NAMALWA (cell line): Measurements from ENCODE around the gene KCNJ18.
"Not testable (repeated sequence)": the region's sequence is repeated elsewhere in the genome, so short reads cannot be mapped to it uniquely, and the experiment has no call there.

Source experiments
- DNase-seq: peaks from one replicate; pipeline ENCODE4 v3.0.0-alpha.2; 2015; ENCODE audit warnings: low spot score

Gene KCNJ18

DNA sequence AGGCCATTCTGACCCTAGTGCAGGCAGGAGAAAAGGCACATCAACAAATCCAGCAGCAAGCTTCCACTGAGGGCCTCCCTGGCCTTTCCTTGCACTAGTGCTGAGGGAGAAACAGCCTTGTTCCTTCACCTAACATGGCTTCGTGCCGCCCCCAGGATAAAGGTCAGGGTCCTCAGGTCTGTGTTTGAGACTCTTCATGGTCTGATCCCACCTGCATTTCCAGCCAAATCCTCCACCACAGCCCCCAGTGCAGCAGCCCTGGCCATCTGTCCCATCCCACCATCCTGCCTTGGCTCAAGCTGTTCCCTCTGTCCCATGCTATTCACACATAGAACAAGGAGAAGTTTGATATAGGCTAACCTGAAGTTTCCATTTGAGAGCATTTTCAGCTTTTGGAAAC is 20.9 kb upstream of the KCNJ18 start:
- not testable (repeated sequence) for DNase-seq

DNA sequence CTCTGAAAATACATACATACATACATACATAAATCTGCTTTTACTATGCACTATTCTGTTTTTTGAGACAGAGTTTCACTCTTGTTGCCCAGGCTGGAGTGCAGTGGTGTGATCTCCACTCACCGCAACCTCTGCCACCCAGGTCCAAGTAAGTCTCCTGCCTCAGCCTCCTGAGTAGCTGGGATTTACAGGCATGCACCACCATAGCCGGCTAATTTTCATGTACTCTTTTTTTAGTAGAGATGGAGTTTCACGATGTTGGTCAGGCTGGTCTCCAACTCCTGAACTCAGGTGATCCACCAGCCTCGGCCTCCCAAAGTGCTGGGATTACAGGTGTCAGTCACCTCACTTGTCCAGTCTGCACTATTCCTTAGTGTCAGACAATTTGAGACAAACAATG is 20.5 kb upstream of the KCNJ18 start:
- not testable (repeated sequence) for DNase-seq

DNA sequence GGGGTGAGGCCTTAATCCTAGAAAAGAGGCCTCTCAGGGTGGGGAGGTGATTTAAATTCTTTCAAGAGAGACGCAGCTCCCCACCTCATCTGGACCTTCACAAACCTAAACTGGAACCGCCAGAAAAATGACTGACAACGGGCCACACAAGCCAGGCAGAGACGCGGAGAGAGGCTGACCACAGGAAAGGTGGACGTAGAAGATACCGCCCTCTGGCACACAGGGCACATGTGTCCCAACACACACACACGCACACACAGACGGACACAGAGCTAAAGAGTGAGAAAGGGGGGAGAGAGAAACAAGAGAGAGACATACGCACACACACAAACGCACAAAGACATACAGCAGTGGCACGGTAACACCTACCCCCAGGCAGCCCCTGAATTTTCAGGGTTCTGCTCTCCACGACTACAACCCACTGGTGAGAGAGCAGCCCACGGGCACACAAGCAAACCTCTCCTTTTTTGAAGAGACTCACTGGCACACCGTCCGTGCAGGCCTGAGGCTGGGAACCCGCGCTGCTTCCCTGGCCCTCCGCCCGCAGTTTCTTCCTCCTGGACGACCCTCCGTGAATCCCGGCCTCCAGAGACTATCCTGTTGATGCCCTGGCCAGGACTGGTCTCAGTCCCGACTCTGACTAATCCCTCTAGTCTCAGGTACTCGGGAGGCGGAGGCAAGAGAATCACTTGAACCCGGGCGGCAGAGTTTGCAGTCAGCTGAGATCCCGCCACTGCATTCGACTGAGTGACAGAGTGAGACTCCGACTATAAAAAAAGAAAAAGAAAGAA is 18.7 kb upstream of the KCNJ18 start:
- DNase-seq, result not testable (repeated sequence)

DNA sequence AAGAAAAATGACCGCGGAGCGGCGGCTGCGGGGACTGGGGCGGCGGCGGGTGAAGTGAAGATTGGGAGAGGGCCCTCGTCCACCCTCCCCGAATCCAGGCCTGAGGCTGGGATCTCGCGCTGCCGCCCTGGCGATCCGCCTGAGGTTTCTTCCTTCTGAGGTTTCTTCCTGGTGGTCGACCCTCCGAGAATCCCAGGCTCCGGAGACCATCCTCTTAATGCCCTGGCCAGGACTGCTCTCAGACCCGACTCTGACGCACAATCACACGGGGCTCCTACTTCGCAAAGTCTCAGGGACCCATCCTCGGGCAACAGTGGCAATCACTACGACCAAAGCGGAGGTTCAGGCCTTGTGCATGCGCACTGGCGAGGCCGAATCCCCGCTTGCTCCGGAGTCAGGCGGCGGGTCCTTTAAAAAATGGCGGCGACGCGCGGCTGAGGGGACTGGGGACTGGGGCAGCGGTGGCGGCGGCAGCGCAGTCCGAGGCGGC is 18.0 kb upstream of the KCNJ18 start:
- no peak for DNase-seq

DNA sequence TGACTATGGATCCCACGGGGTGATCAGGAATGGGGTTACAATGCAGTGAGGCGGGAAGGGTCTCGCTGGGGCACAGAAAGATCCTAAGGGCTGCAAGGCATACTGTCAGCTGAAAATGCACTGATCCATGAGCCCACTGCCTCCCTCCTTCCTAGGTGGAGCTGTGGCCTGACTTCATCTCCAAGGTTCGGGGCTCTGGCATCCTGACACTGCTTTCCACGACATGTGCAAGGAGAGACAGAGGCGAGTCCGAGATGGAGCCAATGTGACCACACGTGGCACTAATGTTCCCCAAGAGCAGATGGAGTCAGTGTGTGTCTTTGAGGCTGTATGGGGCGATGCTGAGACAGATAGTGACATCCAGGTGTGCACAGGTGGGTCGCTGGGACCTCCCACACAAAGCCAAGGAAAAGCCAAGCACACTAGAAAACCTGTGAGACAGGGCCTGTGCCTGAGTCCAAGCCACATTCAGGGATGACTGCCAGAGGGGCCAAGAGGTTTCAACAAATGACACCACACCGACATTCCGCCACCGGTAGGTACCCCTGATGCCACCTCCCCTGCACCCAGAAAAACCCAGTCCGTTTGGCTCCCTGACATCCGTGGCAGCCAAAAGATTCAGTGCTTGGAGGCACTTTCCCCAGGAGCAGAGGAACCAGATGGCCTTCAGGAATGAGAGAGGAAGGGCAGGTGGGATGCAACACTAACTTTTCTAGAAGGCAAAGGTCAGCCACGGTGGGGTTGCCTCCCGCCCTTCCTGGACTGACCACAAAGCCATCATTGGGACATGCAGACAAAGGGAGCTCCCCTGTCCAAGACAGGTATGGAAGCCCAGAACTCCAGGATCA is 17.2 kb upstream of the KCNJ18 start:
- not testable (repeated sequence) for DNase-seq

DNA sequence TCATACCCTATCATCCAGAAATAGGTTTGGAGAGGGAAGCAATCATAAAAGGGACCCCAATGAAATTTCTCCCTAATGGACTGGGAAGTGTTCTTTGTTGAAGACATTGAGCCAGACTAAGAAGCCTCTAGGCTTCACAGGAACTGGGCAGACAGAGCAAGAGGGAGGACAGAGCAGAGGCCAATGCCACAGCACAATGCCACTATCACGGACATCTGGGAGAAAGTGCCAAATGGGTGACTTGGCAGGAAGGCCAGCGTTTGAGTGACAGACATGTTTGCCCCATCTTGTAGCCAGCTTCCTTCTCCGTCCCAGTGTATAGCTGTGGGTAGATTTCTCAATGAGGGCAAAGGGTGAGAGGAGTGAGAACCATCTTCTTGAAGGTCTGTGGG is 16.6 kb upstream of the KCNJ18 start:
- not testable (repeated sequence) for DNase-seq

DNA sequence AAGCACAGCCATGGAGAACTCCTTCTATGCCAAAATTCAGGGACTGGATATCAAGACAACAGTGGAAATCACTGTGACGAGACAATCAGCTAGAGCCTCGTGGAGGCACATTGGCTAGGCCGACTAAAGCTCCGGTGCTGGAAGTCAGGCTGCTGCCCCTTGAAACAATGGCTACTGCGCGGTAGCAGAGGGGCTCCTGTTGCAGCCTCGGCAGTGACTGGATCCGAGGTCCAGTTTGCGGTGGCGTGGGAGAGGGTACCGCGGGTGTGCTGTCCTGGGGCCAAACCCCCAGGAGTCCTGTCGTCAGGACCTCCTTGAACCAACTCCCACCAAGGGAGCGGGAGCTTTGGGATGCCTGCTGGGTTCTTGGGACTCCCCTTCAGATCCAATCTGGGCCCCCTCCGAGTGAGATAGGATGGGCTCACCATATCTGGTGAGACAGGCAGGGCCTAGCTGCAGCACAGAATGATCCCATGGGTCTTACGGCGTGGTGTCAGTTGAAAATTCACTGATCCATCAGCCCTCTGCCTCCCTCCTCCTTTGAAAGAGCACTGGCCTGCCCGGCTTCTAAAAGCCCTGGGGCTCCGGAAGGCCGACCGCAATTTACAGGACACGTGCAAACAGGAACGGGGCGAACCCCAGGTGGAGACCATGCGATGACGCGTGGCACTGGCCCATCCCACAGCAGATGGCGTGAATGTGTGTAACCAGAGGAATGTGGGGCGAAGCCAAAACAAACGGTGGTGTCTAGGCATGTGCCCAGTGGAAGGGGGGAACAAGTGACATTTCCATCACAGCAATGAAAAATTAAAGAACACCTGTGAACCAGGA is 15.8 kb upstream of the KCNJ18 start:
- DNase-seq, result no peak

DNA sequence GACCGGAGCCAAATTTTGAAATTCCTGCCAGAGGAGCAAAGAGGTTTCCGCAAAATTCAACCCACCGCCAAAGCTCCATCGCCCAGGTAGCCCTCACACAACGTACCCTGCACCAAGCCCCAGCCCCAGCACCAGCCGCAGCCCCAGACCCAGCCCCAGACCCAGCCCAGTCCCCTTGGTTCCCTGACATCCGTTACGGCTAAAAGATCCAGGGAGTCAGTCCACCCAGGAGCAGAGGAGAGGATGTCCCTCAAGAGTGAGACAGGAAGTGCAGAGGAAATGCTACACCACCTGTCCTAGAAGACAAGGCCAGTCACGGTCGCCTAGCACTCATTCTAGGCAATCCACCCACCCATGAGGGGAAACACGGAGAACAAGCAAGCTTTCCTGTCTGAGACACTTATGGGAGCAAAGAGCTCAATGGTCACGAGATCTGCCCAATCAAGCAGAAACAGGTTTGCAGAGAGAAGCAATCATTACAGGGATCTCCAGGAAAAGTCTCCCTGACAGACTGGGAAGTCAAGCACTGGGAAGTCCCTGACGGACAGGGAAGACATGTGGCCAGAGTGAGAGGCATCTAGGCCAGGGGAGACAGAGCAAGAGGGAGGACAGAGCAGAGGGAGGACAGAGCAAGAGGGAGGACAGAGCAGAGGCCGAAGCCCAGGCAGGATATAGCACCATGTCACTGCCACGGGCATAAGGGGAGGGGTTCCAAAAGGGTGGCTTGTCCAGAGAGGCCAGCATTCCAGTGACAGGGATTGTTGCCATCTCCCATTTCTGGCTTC is 15.0 kb upstream of the KCNJ18 start:
- no peak for DNase-seq

DNA sequence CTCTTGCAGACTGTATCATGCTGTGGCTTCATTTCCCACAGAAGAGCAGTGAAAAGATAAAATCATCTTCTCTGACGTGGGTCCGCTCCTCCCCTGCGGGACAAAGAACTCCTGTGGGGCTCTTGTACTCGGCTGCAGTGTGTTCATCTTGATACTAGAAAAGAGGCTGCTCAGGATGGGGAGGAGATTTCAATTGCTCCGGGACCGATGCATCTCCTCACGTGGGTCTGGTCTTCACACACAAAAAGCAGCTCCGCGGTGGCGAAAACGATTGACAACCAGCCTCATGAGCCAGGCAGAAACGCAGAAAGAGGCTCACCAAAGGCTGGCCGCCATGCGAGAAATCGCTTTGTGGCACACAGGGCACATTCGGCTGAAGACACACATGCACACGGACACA is 14.4 kb upstream of the KCNJ18 start:
- no peak for DNase-seq

DNA sequence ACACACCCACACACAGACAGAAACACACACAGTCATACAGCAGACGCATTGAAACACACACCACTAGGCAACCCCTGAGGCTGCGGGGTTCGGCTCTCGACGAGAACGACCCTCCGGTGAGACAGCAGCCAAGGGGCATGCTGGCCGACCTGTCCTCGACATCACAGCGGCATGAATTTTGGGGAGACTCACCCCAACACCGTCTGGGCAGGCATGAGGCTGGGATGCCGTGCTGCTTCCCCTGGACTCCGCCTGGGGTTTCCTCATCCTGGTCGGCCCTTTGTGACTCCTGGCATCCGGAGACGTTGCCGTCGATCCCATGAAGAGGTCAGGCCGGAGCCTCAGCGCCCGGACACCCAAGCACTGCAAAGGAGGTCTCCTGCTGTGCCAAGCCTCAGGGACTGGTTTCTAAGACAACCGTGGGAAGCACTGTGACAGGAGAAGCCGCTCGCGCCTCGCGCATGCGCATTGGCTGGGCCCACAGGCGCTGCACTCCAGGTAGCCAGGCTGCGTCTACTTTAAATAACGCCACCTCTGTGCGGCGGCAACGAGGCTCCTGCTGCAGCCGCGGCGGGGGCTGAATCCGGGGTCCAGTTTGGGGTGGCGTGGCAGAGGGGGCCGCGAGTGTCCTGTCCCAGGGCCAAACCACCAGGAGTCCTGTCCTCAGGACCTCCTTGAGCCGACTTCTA is 13.8 kb upstream of the KCNJ18 start:
- DNase-seq, result no peak

DNA sequence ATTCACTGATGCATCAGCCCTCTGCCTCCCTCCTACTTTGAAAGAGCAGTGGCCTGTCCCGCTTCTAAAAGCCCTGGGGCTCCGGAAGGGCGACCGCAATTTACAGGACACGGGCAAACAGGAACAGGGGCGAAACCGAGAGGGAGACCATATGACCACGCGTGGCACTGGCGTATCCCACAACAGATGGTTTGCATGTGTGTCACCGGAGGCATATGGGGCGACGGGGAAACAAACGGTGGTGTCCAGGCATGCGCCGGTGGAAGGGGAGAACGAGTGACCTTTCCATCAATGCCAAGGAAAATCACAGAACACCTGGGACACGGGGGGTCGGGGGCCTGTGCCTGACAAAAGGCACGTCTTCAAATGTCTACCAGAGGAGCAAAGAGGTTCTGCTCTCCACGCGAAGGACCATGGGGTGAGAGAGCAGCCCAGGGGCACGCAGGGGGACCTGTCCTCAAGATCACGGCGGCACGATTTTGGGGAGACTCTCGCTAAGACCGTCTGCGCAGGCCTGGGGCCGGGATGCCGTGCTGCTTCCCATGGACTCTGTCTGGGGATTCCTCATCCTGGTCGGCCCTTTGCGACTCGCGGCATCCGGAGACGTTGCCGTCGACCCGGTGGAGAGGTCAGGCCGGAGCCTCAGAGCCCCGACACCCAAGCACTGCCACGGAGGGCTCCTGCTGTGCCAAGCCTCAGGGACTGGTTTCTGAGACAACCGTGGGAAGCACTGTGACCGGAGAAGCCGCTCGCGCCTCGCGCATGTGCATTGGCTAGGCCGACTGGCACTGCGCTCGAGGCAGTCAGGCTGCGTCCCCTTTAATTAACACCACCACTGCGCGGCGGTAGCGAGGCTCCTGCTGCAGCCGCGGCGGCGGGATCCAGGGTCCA is 12.8 kb upstream of the KCNJ18 start:
- no peak for DNase-seq

DNA sequence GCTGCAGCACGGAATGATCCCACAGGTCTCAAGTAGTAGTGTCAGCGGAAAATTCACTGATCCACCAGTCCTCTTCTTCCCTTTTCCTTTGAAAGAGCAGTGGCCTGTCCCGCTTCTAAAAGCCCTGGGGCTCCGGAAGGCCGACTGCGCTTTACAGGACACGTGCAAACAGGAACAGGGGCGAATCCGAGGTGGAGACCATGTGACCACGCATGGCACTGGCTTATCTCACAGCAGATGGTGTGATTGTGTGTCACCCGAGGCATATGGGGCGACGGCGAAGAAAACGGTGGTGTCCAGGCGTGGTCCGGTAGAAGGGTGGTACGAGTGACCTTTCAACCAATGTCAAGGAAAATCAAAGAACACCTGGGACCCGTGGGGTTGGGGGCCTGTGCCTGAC is 12.0 kb upstream of the KCNJ18 start:
- DNase-seq, result no peak

DNA sequence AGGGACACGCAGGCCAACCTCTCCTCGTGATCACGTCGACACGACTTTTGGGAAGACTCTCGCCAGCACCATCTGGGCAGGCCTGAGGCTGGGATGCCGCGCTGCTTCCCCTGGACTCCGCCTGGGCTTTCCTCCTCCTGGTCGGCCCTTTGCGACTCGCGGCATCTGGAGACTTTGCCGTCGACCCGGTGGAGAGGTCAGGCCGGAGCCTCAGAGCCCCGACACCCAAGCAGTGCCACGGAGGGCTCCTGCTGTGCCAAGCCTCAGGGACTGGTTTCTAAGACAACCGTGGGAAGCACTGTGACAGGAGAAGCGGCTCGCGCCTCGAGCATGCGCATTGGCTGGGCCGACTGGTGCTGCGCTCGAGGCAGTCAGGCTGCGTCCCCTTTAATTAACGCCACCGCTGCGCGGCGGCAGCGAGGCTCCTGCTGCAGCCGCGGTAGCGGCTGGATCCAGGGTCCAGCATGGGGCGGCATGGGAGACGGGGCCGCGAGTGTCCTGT is 11.4 kb upstream of the KCNJ18 start:
- DNase-seq, result not testable (repeated sequence)

DNA sequence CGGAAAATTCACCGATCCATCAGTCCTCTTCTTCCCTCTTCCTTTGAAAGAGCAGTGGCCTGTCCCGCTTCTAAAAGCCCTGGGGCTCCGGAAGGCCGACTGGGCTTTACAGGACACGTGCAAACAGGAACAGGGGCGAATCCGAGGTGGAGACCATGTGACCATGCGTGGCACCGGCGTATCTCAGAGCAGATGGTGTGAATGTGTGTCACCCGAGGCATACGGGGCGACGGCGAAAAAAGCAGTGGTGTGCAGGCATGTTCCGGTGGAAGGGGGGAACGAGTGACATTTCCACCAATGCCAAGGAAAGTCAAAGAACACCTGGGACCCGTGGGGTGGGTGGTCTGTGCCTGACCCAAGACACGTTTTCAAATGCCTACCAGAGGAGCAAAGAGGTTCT is 10.7 kb upstream of the KCNJ18 start:
- DNase-seq, result not testable (repeated sequence)

DNA sequence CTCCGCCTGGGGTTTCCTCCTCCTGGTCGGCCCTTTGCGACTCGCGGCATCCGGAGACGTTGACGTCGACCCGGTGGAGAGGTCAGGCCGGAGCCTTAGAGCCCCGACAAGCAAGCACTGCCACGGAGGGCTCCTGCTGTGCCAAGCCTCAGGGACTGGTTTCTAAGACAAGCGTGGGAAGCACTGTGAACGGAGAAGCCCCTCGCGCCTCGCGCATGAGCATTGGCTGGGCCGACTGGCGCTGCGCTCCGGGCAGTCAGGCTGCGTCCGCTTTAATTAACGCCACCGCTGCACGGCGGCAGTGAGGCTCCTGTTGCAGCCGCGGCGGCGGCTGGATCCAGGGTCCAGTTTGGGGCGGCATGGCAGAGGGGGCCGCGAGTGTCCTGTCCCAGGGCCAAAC is 10.2 kb upstream of the KCNJ18 start:
- not testable (repeated sequence) for DNase-seq

DNA sequence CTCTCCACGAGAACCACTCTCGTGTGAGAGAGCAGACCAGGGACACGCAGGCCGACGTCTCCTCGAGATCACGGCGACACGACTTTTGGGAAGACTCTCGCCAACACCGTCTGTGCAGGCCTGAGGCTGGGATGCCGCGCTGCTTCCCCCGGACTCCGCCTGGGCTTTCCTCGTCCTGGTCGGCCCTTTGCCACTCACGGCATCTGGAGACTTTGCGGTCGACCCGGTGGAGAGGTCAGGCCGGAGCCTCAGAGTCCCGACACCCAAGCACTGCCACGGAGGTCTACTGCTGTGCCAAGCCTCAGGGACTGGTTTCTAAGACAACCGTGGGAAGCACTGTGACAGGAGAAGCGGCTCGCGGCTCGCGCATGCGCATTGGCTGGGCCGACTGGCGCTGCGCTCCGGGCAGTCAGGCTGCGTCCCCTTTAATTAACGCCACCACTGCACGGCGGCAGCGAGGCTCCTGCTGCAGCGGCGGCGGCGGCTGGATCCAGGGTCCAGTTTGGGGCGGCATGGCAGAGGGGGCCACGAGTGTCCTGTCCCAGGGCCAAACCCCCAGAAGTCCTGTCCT is 9.1 kb upstream of the KCNJ18 start:
- DNase-seq, result not testable (repeated sequence)

DNA sequence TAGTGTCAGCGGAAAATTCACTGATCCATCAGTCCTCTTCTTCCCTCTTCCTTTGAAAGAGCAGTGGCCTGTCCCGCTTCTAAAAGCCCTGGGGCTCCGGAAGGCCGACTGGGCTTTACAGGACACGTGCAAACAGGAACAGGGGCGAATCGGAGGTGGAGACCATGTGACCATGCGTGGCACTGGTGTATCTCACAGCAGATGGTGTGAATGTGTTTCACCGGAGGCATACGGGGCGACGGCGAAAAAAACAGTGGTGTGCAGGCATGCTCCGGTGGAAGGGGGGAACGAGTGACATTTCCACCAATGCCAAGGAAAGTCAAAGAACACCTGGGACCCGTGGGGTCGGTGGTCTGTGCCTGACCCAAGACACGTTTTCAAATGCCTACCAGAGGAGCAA is 8.4 kb upstream of the KCNJ18 start:
- DNase-seq, result not testable (repeated sequence)

DNA sequence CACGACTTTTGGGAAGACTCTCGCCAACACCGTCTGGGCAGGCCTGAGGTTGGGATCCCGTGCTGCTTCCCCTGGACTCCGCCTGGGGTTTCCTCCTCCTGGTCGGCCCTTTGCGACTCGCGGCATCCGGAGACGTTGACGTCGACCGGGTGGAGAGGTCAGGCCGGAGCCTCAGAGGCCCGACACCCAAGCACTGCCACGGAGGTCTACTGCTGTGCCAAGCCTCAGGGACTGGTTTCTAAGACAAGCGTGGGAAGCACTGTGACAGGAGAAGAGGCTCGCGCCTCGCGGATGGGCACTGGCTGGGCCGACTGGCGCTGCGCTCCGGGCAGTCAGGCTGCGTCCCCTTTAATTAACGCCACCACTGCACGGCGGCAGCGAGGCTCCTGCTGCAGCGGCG is 7.9 kb upstream of the KCNJ18 start:
- not testable (repeated sequence) for DNase-seq
